OCI-LY7 (cell line): Measurements from ENCODE around the gene FAM111B. TPM values are rescaled to one million over a fixed set of nuclear protein-coding genes. Genes with fewer than 3 reads are reported as not detected.
"Not testable (repeated sequence)": the region's sequence is repeated elsewhere in the genome, so short reads cannot be mapped to it uniquely, and the experiment has no call there.

ENCODE experiments used
- BruUV-seq: library from RNA; stranded (reverse); fragments of 400-500 nt; replicated peaks from 2 replicates; lab custom pipeline; 2021; lab: Mats Ljungman, UMichigan
- CTCF ChIA-PET: fragments of 300-600 bp; sonication (Branson Sonifier 250); formaldehyde crosslinking; loops from one replicate; lab custom pipeline; 2022; ENCODE audit warnings: antibody characterized with exemption; ENCODE audit not compliant: unreplicated experiment; lab: Charles Lee
- POLR2A ChIA-PET: fragments of 300-600 bp; sonication (Branson Sonifier 250); formaldehyde crosslinking; loops from one replicate; lab custom pipeline; 2022; ENCODE audit warnings: antibody characterized with exemption; lab: Charles Lee
- DNase-seq: peaks from one replicate; pipeline ENCODE4 v3.0.0-alpha.2; 2015; ENCODE audit warnings: low spot score
- H2AFZ ChIP-seq: fragments of 200-600 bp; sonication (generic), shearing (Covaris generic); 2 replicates; pipeline ENCODE4 v1.6.1; 2014; ENCODE audit warnings: mild to moderate bottlenecking, antibody characterized with exemption, low read length, moderate library complexity
- H3K27ac ChIP-seq: fragments of 200-600 bp; sonication (generic); 2 replicates; pipeline ENCODE4 v1.5.1; 2014; ENCODE audit warnings: mixed run types, low read depth, mild to moderate bottlenecking, moderate library complexity, low read length, inconsistent platforms; ENCODE audit not compliant: poor library complexity, severe bottlenecking
- H3K36me3 ChIP-seq: fragments of 200-600 bp; sonication (generic); 2 replicates; pipeline ENCODE4 v1.6.1; 2014; ENCODE audit warnings: mild to moderate bottlenecking, antibody characterized with exemption, low read length, moderate library complexity, mixed read lengths; ENCODE audit not compliant: insufficient read depth
- H3K4me1 ChIP-seq: fragments of 200-600 bp; sonication (generic); 2 replicates; pipeline ENCODE4 v1.5.1; 2014; ENCODE audit warnings: mild to moderate bottlenecking, low read length; ENCODE audit not compliant: insufficient read depth, poor library complexity, severe bottlenecking
- H3K4me2 ChIP-seq: fragments of 200-600 bp; sonication (generic); 2 replicates; pipeline ENCODE4 v1.6.1; 2014; ENCODE audit warnings: mild to moderate bottlenecking, low read length
- H3K4me3 ChIP-seq: fragments of 200-600 bp; sonication (generic); 2 replicates; pipeline ENCODE4 v1.5.1; 2014; ENCODE audit warnings: mild to moderate bottlenecking, low read depth, low read length; ENCODE audit not compliant: poor library complexity, severe bottlenecking
- H3K79me2 ChIP-seq: fragments of 200-600 bp; sonication (generic); 2 replicates; pipeline ENCODE4 v1.6.1; 2016; ENCODE audit warnings: low read depth, mild to moderate bottlenecking, low read length, moderate library complexity, mixed read lengths; ENCODE audit not compliant: insufficient read depth
- H3K9me2 ChIP-seq: fragments of 200-600 bp; sonication (generic); 2 replicates; pipeline ENCODE4 v1.6.1; 2016; ENCODE audit warnings: mild to moderate bottlenecking, low read length, mixed read lengths; ENCODE audit not compliant: insufficient read depth
- H3K9me3 ChIP-seq: fragments of 200-600 bp; sonication (generic); 2 replicates; pipeline ENCODE4 v1.6.1; 2014; ENCODE audit warnings: mild to moderate bottlenecking, mixed run types, low read length, mixed read lengths
- H4K20me1 ChIP-seq: fragments of 200-600 bp; sonication (generic); 2 replicates; pipeline ENCODE4 v1.6.1; 2014; ENCODE audit warnings: mild to moderate bottlenecking, antibody characterized with exemption, low read length, moderate library complexity, mixed read lengths; ENCODE audit not compliant: insufficient read depth
- EZH2phosphoT487 ChIP-seq: fragments of 200-600 bp; sonication (generic); IDR thresholded peaks from 2 replicates; pipeline ENCODE4 v1.6.1; 2018; ENCODE audit warnings: low read depth, borderline replicate concordance, mild to moderate bottlenecking, mixed run types, antibody characterized with exemption, low read length, moderate library complexity, mixed read lengths
- intact Hi-C: fragments of 100-400 bp; cut with micrococcal nuclease; formaldehyde crosslinking; loops from one replicate; pipeline ENCODE4 v1.10.0; 2022; ENCODE audit not compliant: unreplicated experiment
- total RNA-seq, 2 experiments: library from RNA; depleted of rRNA in 1 of 2; stranded (reverse); fragments of >200 nt in 1 of 2; shearing (Covaris generic) in 1 of 2; gene quantifications; 2 replicates each; pipeline ENCODE4 v1.2.3, GENCODE V29; 2014 to 2022
- TF ChIP-seq, protein P1 (sequence below): fragments of 200-600 bp; sonication (generic); conservative IDR thresholded peaks from 2 replicates; pipeline ENCODE4 v1.5.1; 2014; ENCODE audit warnings: mild to moderate bottlenecking, antibody characterized with exemption, low read length, moderate library complexity, mixed read lengths

FAM111B gene
- total RNA-seq, 2 experiments from 2014 or later, result 37.6 to 38.1 TPM

GRCh38 chr11:59102259-59102765 is 4.7 kb upstream of the FAM111B start:
- Histone ChIP-seq H3K9me3 (no peaks in the 10 kb centered on the region), H3K4me1 (peaks cover 86% of the 10 kb centered on the region), H3K79me2 (peaks cover 50% of the 10 kb centered on the region; the same call in 1 of the 2 replicates), H2AFZ (peak overlapping the region; percentile 62; the same call in 1 of the 2 replicates), H4K20me1 (no peaks in the 10 kb centered on the region), H3K27ac (peak overlapping the region; percentile 89), H3K4me2 (peak overlapping the region; percentile 99), H3K4me3 (peak overlapping the region; percentile 71), H3K36me3 (no peaks in the 10 kb centered on the region), H3K9me2 (no peaks in the 10 kb centered on the region)
- intact Hi-C loops, result loop anchor here (1.0 to 2.0 kb wide), 3 partner anchors 26 to 49 kb away; no protein-coding TSS in a partner anchor
- peak; percentile 94 for DNase-seq
- ChIA-PET POLR2A (interaction anchor here (0.6 to 2.0 kb wide), 5 partner anchors 14 to 567 kb away, joined by 3 to 8 read pairs (median 5); no protein-coding TSS in a partner anchor), CTCF (no interaction called here)
- no peak for TF ChIP-seq EZH2phosphoT487
- TF ChIP-seq, protein P1, sequence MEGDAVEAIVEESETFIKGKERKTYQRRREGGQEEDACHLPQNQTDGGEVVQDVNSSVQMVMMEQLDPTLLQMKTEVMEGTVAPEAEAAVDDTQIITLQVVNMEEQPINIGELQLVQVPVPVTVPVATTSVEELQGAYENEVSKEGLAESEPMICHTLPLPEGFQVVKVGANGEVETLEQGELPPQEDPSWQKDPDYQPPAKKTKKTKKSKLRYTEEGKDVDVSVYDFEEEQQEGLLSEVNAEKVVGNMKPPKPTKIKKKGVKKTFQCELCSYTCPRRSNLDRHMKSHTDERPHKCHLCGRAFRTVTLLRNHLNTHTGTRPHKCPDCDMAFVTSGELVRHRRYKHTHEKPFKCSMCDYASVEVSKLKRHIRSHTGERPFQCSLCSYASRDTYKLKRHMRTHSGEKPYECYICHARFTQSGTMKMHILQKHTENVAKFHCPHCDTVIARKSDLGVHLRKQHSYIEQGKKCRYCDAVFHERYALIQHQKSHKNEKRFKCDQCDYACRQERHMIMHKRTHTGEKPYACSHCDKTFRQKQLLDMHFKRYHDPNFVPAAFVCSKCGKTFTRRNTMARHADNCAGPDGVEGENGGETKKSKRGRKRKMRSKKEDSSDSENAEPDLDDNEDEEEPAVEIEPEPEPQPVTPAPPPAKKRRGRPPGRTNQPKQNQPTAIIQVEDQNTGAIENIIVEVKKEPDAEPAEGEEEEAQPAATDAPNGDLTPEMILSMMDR, result peak; percentile 69
- BruUV-seq, result no TSS peak

DNA sequence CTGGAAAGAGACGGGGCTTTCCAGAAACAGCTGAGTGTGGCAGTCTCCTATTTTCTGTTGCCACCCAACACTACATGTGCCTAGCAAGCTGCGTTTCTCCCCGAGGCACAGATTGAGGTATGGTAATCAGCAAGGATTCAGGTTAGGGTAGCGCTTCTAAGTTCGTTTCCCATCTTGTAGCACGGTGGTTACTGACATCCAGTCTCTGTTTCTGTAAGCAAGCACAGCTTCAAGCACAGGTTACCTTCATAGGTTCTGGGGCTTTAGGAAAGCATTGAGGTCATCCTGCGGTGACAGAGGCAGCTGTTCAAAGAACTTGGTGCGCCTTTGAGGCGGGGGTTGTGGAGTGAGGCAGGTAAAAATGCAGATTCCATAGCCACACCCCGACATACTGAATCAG is 684 bp downstream of the FAM111B start:
- H3K9me3 ChIP-seq, H4K20me1 ChIP-seq, BruUV-seq, H3K9me2 ChIP-seq: not testable (repeated sequence)
- Histone ChIP-seq H3K36me3 (peaks cover 45% of the 10 kb centered on the region), H3K4me2 (peak overlapping the region; percentile 99), H3K27ac (peak overlapping the region; percentile 62), H2AFZ (peak overlapping the region; percentile 79; the same call in 1 of the 2 replicates), H3K79me2 (peaks cover 62% of the 10 kb centered on the region; the same call in 1 of the 2 replicates), H3K4me3 (peak overlapping the region; percentile 88), H3K4me1 (peaks cover 70% of the 10 kb centered on the region)
- DNase-seq, result peak; percentile 45
- intact Hi-C loops, result loop anchor here (1.0 to 2.0 kb wide), 3 partner anchors 35 to 529 kb away; partner anchors contain the start of gene FAM111A
- POLR2A ChIA-PET, result interaction anchor here (0.6 to 2.0 kb wide), 12 partner anchors 10 to 532 kb away, joined by 3 to 6 read pairs (median 4); partner anchors contain the start of gene LPXN
- CTCF ChIA-PET, result interaction anchor here (0.9 kb wide), 1 partner anchor 28 kb away, joined by 4 read pairs; no protein-coding TSS in a partner anchor

- 0 out of 2 replicates have a peak, but pooled peaks cover 4% of the 10 kb centered on the region for H4K20me1 ChIP-seq
- H3K9me3 ChIP-seq, result peaks cover 5% of the 10 kb centered on the region
- ChIA-PET CTCF (no interaction called here), POLR2A (no interaction called here)
- H3K9me2 ChIP-seq, result no peaks in the 10 kb centered on the region
- H3K27ac ChIP-seq, result no peak overlapping the region
- H2AFZ ChIP-seq, result no peak overlapping the region
- peaks cover 39% of the 10 kb centered on the region; the same call in 1 of the 2 replicates for H3K79me2 ChIP-seq
- no TSS peak for BruUV-seq
- intact Hi-C loops, result no loop called here
- TF ChIP-seq EZH2phosphoT487, result no peak
- TF ChIP-seq, protein P1, result no peak
- peaks cover 93% of the 10 kb centered on the region for H3K36me3 ChIP-seq
- no peak for DNase-seq
- no peak overlapping the region for H3K4me3 ChIP-seq
- H3K4me2 ChIP-seq, result no peak overlapping the region
- peaks cover 32% of the 10 kb centered on the region for H3K4me1 ChIP-seq
Measured at GRCh38 chr11:59112494-59112893, 5.5 kb downstream of the FAM111B start.
